ENCODE data around the gene LRP6. TPM values are rescaled to one million over a fixed set of nuclear protein-coding genes. Genes with fewer than 3 reads are reported as not detected.

Gene LRP6
- total RNA-seq, 1 experiment from 2014 or later: 21.1 TPM

DNA sequence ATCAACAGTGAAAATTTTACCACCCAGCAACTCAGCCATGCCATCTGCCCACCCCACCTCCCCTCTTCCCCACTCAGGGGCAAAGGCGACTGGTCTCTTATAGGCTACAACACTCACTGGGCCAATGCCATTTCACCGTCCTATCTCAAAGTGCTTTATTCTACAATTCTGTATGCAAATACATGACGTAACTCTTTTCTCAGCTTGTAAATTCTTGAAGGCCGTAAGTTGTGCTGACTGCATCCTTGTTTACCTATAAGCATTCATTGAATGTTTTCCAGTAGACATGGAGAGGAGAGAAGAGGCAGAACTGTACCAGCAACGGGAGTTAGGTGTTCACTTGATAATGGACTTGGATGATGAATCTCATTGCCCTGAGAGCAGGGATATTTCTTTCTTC, 180.5 kb downstream of the LRP6 start:
- DNase-seq (ENCODE audit: extremely low read depth, low read depth): no peak

DNA sequence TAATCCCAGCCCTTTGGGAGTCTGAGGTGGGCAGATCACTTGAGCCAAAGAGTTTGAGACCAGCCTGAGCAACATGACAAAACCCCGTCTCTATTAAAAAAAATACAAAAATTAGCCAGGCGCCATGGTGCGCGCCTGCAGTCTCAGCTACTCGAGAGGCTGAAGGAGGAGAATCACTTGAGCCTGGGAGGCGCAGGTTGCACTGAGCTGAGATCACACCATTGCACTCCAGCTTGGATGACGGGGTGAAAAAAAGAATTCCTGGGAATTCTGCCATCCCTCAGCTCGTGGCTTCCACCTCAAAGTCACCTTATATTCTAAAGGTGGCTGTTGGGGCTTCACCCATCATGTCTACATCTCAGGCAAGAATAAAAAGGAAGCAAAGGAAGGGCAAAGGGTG, 183.2 kb downstream of the LRP6 start:
- no peak for DNase-seq (ENCODE audit: extremely low read depth, low read depth)

DNA sequence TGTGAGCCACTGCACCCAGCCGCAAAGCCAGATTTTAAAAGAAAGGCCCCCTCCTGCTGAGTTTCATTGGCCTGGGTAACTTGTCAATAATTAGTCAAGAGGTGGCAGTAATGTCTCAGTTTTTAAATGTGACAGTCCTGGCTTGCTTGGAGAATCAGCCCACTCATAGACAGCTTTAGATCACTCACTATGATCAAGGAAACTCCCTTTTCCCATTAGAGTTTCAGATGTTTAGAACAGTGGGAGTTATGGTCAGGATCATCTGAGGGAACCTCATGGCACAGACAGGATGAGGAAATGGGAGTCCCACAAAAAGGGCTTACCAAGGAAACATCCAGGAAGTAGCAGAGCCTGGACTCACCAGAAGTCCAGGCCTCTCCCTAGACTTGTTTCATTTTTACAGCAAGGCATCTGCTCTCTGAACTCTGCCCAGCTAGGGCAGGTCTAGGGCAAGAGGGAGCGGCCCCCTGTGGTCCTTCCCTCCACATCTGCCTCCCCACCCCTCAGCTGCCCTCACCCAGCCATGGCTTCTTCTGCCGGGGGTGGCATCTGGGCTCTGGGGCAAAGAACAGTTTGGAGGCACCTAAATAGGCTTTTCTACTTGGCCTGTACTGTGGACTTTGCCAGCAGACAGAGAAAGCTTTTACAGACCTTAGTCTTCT, 184.9 kb downstream of the LRP6 start:
- peak; percentile 29 for DNase-seq (ENCODE audit: extremely low read depth, low read depth)

DNA sequence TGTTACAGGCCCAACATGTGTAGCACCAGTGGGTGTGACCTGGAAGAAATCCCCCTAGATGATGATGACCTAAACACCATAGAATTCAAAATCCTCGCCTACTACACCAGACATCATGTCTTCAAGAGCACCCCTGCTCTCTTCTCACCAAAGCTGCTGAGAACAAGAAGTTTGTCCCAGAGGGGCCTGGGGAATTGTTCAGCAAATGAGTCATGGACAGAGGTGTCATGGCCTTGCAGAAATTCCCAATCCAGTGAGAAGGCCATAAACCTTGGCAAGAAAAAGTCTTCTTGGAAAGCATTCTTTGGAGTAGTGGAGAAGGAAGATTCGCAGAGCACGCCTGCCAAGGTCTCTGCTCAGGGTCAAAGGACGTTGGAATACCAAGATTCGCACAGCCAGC, 187.6 kb downstream of the LRP6 start:
- no peak for DNase-seq (ENCODE audit: extremely low read depth, low read depth)

DNA sequence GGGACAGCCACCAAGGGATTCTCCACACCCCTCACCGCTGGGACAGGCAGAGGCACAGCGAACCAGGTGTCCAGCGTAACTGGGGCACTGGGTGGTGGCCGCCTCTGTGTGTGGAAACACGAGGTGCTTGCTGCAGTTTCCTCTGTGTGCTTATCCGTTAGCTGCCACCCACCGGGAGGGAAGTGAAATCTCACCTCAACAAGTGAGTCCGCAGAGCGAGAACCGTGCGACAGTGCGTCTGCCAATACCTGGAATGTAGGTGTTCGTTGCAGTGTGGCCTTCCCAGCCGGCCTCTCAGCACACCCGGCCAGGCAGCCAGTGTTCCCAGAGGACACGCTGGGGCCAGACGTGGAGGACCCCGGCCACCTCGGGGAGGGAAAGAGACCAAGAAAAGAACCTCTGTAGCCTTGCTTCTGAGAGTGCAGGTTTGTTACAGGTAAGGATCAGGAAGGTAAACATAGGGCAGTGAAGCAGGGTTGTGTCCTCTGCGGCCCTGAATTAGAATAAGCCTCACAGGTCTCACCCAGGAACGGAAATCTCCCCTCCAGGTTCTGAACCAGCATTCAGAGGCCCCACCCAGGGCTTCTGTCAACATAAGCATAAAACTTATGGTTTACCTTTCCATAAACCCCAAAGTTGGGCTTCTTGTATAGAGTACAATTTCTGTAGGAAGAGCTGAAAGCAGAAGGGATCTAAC, 194.6 kb downstream of the LRP6 start:
- DNase-seq (ENCODE audit: extremely low read depth, low read depth): no peak

DNA sequence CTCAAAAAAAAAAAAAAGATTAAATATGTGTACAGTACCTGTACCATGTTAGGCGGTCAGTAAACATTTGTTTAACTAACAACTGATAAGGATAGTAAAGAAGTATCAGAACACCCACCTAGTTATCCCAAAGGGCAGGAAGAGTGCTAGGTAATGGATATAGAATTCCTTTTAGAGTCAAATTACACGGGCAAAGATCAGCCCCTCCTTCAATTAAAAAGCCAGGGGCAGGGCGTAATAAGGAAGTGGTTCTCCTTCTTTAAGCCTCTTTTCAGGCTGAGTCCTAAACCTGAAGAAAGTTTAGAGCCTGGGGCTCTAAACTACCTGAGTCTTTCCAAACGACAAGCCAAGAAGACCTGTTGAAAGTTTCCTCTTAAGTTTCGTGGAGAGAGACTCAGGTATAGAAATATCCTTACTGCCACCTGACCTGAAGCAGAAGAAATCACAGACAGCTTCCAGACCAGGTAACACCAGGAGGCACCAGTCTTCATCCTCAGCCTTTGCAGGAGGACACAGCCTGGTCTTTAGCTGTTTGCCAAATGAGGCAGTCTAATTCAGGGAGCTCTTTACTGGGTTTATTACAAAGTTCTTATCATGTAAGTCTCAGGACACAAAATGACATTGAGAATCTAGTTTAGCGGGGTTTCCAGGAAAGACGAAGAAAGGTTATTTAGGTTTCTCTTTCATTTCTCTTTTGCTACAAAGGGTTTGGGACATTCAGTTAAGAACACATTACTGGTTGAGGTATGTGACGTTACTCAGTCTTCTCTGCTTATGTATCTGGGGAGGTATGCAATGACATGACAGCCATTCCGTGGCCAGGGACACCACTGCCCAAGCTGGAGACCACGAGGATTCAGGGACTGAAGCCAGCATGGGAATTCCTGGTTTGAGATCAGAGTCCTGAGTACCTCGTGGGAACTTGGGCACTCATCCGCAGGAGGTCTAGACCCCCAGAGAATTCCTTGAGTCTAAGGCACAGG, 195.9 kb downstream of the LRP6 start, which contains the start of gene BCL2L14:
BCL2L14 (plus strand) TSS at position 266 of the 983 bp plus-strand sequence. CDS start 8,367 bp downstream, outside the sequence.
- DNase-seq (ENCODE audit: extremely low read depth, low read depth): no peak

DNA sequence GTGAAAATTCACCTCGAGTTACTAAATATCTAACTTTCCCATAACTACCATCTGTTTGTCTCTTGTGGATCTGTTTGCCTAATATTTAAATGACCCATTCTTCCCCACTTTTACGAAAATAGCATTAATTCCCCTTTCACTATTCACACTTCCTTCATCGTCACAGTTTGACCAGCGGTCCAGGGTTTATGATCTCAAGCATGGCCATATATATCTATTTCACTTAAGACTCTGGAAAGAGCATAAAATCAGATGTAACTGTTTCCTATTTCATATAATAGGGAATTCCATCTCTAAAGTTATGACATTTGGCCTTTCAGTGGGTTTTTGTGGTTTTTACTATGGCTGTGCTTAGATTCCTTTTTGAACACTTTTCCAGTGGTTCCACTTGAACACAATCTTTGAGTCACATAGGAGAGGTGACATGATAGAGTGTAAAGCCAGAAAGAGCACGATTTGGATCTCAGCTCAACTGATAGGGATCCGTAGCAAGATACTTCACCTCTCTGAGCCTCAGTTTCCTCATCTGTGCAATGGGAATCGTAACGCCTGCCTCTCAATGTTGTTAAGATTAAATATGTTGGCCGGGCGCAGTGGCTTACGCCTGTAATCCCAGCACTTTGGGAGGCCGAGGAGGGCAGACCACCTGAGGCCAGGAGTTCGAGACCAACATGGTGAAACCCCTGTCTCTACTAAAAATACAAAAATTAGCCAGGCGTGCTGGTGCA, 196.9 kb downstream of the LRP6 start:
- DNase-seq (ENCODE audit: extremely low read depth, low read depth): no peak

DNA sequence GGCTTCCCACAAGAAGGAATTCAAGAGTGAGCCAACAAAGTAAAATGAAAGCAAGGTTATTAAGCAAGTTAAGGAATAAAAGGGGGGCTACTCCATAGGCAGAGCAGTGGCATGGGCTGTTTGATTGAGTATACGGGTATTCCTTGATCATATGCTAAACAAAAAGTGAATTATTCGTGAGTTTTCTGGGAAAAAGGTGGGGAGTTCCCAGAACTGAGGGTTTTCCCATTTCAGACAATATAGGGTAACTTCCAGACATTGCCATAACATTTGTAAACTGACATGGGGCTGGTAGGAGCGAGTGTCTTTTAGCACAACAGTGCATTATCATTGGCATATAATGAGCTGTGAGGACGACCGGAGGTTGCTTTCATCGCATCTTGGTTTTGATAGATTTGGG, 198.1 kb downstream of the LRP6 start:
- DNase-seq (ENCODE audit: extremely low read depth, low read depth): no peak

Small RNA genes lying within 50 kb of the gene (small RNA-seq; reads per million reads assigned to genes)
- gene RNU6-318P (0 reads per million in 2 experiments), gene RNU6-545P (0 reads per million in 2 experiments)

Other genes starting within 250 kb of the LRP6 start
- not detected in 2 replicates for gene BCL2L14, start 196.1 kb downstream of the LRP6 start, total RNA-seq (2014; rRNA removed; shearing (Covaris generic))
- gene MANSC1, start 83.2 kb upstream of the LRP6 start, total RNA-seq (2014; rRNA removed; shearing (Covaris generic)): 2.7 TPM in 2 replicates
- 4.2 and 6.4 TPM in 2 replicates for gene BORCS5, start 90.0 kb upstream of the LRP6 start, total RNA-seq (2014; rRNA removed; shearing (Covaris generic))